KBM-7 (cell line): ENCODE data around the gene TUBA4B.
A peak's percentile ranks its signal among the peaks of the same experiment; 100 is the strongest.
"Not testable (repeated sequence)": the region's sequence is repeated elsewhere in the genome, so short reads cannot be mapped to it uniquely, and the experiment has no call there.

Experiments
- DNase-seq: peaks from one replicate; pipeline ENCODE4 v3.0.0-alpha.2; 2015
- in situ Hi-C: fragments of 300-500 bp; cut with MboI; formaldehyde crosslinking; loops from 2 replicates; pipeline ENCODE4 v1.14.3; 2020; ENCODE audit warnings: low sequenced_read_pairs, low pct_unique_long_range_greater_than_20kb, mixed read lengths

The TUBA4B gene

GRCh38 chr2:219245899-219246230 lies 7.2 kb upstream of the TUBA4B start:
- DNase-seq, result no peak
- in situ Hi-C loops, result no loop called here

GRCh38 chr2:219246559-219246958 lies 6.5 kb upstream of the TUBA4B start:
- no peak for DNase-seq
- in situ Hi-C loops, result no loop called here

- in situ Hi-C loops, result no loop called here
- DNase-seq, result peak; percentile 19
Measured at GRCh38 chr2:219247678-219248642, 5.1 kb upstream of the TUBA4B start.

- in situ Hi-C loops, result no loop called here
- DNase-seq, result no peak
Measured at GRCh38 chr2:219248845-219249202, 4.2 kb upstream of the TUBA4B start.

GRCh38 chr2:219249203-219249980 lies 3.7 kb upstream of the TUBA4B start:
- in situ Hi-C loops, result no loop called here
- DNase-seq, result peak; percentile 74

- in situ Hi-C loops, result no loop called here
- no peak for DNase-seq
Measured at GRCh38 chr2:219250049-219250781, 2.8 kb upstream of the TUBA4B start.

GRCh38 chr2:219251656-219252055 lies 1.4 kb upstream of the TUBA4B start:
- in situ Hi-C loops, result no loop called here
- DNase-seq, result no peak

GRCh38 chr2:219252084-219252483 lies 959 bp upstream of the TUBA4B start:
- DNase-seq, result no peak
- in situ Hi-C loops, result no loop called here

GRCh38 chr2:219252570-219252899 lies 508 bp upstream of the TUBA4B start:
- DNase-seq, result no peak
- in situ Hi-C loops, result no loop called here

GRCh38 chr2:219253753-219254589 lies 928 bp downstream of the TUBA4B start, which contains the start of gene TUBA4A:
TSS of gene TUBA4A (minus strand) at chr2:219253918. CDS start at chr2:219253858, 60 bp downstream.
- in situ Hi-C loops, result no loop called here
- DNase-seq, result peak; percentile 86

GRCh38 chr2:219254590-219255201 lies 1.7 kb downstream of the TUBA4B start:
- peak; percentile 72 for DNase-seq
- in situ Hi-C loops, result no loop called here

- in situ Hi-C loops, DNase-seq: not testable (repeated sequence)
Measured at GRCh38 chr2:219258942-219259341, 5.9 kb downstream of the TUBA4B start.

GRCh38 chr2:219261024-219261855 lies 8.2 kb downstream of the TUBA4B start:
- in situ Hi-C loops, result no loop called here
- DNase-seq, result peak; percentile 74

GRCh38 chr2:219266232-219266631 lies 13.2 kb downstream of the TUBA4B start:
- in situ Hi-C loops, result no loop called here
- no peak for DNase-seq

GRCh38 chr2:219266886-219267285 lies 13.8 kb downstream of the TUBA4B start:
- in situ Hi-C loops, result no loop called here
- DNase-seq, result no peak

- in situ Hi-C loops, result no loop called here
- no peak for DNase-seq
Measured at GRCh38 chr2:219268294-219268693, 15.3 kb downstream of the TUBA4B start.

GRCh38 chr2:219269362-219270054 lies 16.5 kb downstream of the TUBA4B start:
- in situ Hi-C loops, result no loop called here
- DNase-seq, result no peak
